Lung (tissue), 12 donors: ENCODE measurements around the gene C12orf42. TPM values are rescaled to one million over a fixed set of nuclear protein-coding genes. Genes with fewer than 3 reads are reported as not detected.

Experiments used
- ATAC-seq: fragments of 200-7000 bp; cut with Tn5 transposase; one replicate; pipeline ENCODE4 v1.9.1; 2020; ENCODE audit warnings: moderate number of reproducible peaks; ENCODE audit not compliant: insufficient read depth, low FRiP score
- DNase-seq, 3 donors: peaks; one replicate each; pipeline ENCODE4 v3.0.0-alpha.2; 2013 to 2017
- H3K27ac ChIP-seq, 2 donors: one replicate each; pipeline ENCODE4 v1.5.1; 2013; ENCODE audit warnings: mild to moderate bottlenecking in 2 of 2, moderate library complexity in 2 of 2, control low read depth in 1 of 2, inconsistent platforms in 1 of 2, low read depth in 1 of 2, low read length in 1 of 2
- H3K27me3 ChIP-seq, 3 donors: one replicate each; pipeline ENCODE4 v1.5.1; 2013; ENCODE audit warnings: low read length in 2 of 3; ENCODE audit not compliant: control insufficient read depth in 3 of 3, insufficient read depth in 3 of 3
- H3K36me3 ChIP-seq, 4 donors: one replicate each; pipeline ENCODE4 v1.5.1; 2013; ENCODE audit warnings: low read length in 4 of 4, mild to moderate bottlenecking in 1 of 4, moderate library complexity in 1 of 4; ENCODE audit not compliant: control insufficient read depth in 4 of 4, insufficient read depth in 4 of 4
- H3K4me1 ChIP-seq, 5 donors: one replicate each; pipeline ENCODE4 v1.5.1; 2013; ENCODE audit warnings: low read length in 5 of 5, mild to moderate bottlenecking in 2 of 5, moderate library complexity in 1 of 5; ENCODE audit not compliant: control insufficient read depth in 5 of 5, insufficient read depth in 5 of 5
- H3K4me3 ChIP-seq: one replicate; pipeline ENCODE4 v1.5.1; 2013; ENCODE audit warnings: mild to moderate bottlenecking, control low read depth, moderate library complexity
- H3K9ac ChIP-seq, 2 donors: one replicate each; pipeline ENCODE4 v1.5.1; 2013; ENCODE audit warnings: low read length in 2 of 2, control low read depth in 1 of 2; ENCODE audit not compliant: insufficient read depth in 1 of 2
- H3K9me3 ChIP-seq, 4 donors: one replicate each; pipeline ENCODE4 v1.5.1; 2013; ENCODE audit warnings: low read length in 3 of 4, mild to moderate bottlenecking in 1 of 4, moderate library complexity in 1 of 4; ENCODE audit not compliant: control insufficient read depth in 4 of 4, insufficient read depth in 3 of 4
- WGBS, 2 donors: extraction: QIAGEN DNeasy Blood & Tissue Kit; methylation state at CpG; one replicate each; pipeline ENCODE4 v1.1.7; 2013; 5-methylcytosine and 5-hydroxymethylcytosine counted together
- polyA plus RNA-seq, 2 donors: library from polyadenylated mRNA; stranded (reverse); fragments of 200-250 nt; gene quantifications; one replicate each; pipeline ENCODE4 v1.2.1, GENCODE V29; 2013
- total RNA-seq, 2 donors: library from RNA; depleted of rRNA in 1 of 2; stranded (reverse); fragments of >200 nt in 1 of 2; gene quantifications; one replicate each; pipeline ENCODE4 v1.2.1, GENCODE V29; 2014 to 2021
- TF ChIP-seq, protein P1 (sequence below): IDR thresholded peaks from 2 replicates; pipeline ENCODE4 v1.5.1; 2012; ENCODE audit warnings: mild to moderate bottlenecking; ENCODE audit errors: control extremely low read depth, extremely low read depth
- donor health status: control.
- donor health status: control.
- donor health status: Bipolar disorder and iron deficiency.
- donor health status: healthy.
- donor health status: DM: yes; HTN: yes; CAD: no.

C12orf42 gene
- total and polyA plus RNA-seq, 4 donors: 0.03 TPM; not detected in 3

- Histone ChIP-seq H3K36me3 (no peaks in the 10 kb centered on the region), H3K4me1 (no peaks in the 10 kb centered on the region), H3K9ac (no peak overlapping the region), H3K9me3 (peaks cover 0 to 1% (median 0%) of the 10 kb centered on the region in 4 donors), H3K4me3 (no peak overlapping the region), H3K27me3 (peaks cover 0 to 2% (median 0%) of the 10 kb centered on the region in 3 donors), H3K27ac (no peak overlapping the region)
- WGBS, 2 donors: 84 to 91% methylated on average over 2 of the region's 2 CpGs
- TF ChIP-seq, protein P1, sequence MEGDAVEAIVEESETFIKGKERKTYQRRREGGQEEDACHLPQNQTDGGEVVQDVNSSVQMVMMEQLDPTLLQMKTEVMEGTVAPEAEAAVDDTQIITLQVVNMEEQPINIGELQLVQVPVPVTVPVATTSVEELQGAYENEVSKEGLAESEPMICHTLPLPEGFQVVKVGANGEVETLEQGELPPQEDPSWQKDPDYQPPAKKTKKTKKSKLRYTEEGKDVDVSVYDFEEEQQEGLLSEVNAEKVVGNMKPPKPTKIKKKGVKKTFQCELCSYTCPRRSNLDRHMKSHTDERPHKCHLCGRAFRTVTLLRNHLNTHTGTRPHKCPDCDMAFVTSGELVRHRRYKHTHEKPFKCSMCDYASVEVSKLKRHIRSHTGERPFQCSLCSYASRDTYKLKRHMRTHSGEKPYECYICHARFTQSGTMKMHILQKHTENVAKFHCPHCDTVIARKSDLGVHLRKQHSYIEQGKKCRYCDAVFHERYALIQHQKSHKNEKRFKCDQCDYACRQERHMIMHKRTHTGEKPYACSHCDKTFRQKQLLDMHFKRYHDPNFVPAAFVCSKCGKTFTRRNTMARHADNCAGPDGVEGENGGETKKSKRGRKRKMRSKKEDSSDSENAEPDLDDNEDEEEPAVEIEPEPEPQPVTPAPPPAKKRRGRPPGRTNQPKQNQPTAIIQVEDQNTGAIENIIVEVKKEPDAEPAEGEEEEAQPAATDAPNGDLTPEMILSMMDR: no peak
- no peak for ATAC-seq
- no peak for DNase-seq
These were observed 23.1 kb upstream of the C12orf42 start for GRCh38 chr12:103518899-103519298.

DNA sequence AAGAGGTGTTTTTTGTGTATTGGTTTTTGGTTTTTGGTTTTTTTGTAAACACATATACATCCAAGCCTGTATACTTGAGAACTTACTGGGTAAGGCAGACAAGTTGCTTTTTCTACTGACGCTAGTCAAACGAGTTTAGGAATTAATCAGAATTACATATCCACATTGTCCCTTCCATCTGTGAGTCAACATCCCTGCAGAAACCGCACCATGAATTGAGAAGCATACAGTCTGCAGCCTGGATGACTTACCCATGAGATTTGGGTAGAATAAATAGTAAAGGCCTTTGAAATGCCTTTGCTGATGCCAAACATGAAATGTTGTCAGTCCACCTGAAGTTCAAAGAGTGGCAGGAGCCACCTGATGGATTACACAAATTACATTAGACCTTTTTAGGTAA is 21.4 kb upstream of the C12orf42 start:
- WGBS, 2 donors: 87 to 93% methylated on average over 3 of the region's 3 CpGs
- DNase-seq (no peak), ATAC-seq (no peak)
- H3K4me1 ChIP-seq: no peaks in the 10 kb centered on the region
- H3K27ac ChIP-seq: no peak overlapping the region
- TF ChIP-seq, protein P1: no peak
- H3K36me3 ChIP-seq: no peaks in the 10 kb centered on the region
- no peak overlapping the region for H3K9ac ChIP-seq
- H3K9me3 ChIP-seq: peaks cover 0 to 1% (median 0%) of the 10 kb centered on the region in 4 donors
- H3K4me3 ChIP-seq: no peak overlapping the region
- H3K27me3 ChIP-seq: peaks cover 0 to 2% (median 0%) of the 10 kb centered on the region in 3 donors

GRCh38 chr12:103515341-103515740 is 19.6 kb upstream of the C12orf42 start:
- Histone ChIP-seq H3K4me1 (no peaks in the 10 kb centered on the region), H3K36me3 (no peaks in the 10 kb centered on the region), H3K4me3 (no peak overlapping the region), H3K9ac (no peak overlapping the region), H3K27ac (no peak overlapping the region), H3K27me3 (no peaks in the 10 kb centered on the region), H3K9me3 (peaks cover 0 to 1% (median 0%) of the 10 kb centered on the region in 4 donors)
- DNase-seq (no peak), ATAC-seq (no peak)
- TF ChIP-seq, protein P1: no peak

DNA sequence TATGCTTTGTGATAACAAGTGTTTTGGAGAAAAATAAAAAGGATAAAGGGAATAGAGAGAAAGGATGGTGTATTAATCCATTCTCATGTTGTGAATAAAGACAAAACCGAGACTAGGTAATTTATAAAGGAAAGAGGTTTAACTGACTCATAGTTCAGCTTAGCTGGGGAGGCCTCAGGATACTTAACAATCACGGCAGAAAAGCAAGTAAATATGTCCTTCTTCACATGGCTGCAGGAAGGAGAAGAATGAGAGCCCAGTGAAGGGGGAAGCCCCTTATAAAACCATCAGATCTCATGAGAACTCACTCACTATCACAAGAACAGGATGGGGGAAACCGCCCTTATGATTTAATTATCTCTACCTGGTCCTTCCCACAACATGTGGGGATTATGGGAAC is 18.1 kb upstream of the C12orf42 start:
- H3K27ac ChIP-seq: no peak overlapping the region
- DNase-seq: no peak
- H3K4me1 ChIP-seq: no peaks in the 10 kb centered on the region
- no peak overlapping the region for H3K9ac ChIP-seq
- no peak overlapping the region for H3K4me3 ChIP-seq
- ATAC-seq: no peak
- 79 to 89% methylated on average over 3 of the region's 3 CpGs for WGBS, 2 donors
- no peaks in the 10 kb centered on the region for H3K36me3 ChIP-seq
- H3K27me3 ChIP-seq: no peaks in the 10 kb centered on the region
- H3K9me3 ChIP-seq: peaks cover 0 to 1% (median 0%) of the 10 kb centered on the region in 4 donors
- TF ChIP-seq, protein P1: no peak
